ENCODE data around the gene NEUROD2.

NEUROD2 gene

GRCh38 chr17:39603304-39604016 lies 4.3 kb downstream of the NEUROD2 start:
- H3F3A ChIP-seq (ENCODE audit: control insufficient read depth, insufficient read depth): no peaks in the 10 kb centered on the region; the same call in 1 of the 2 replicates
- no peaks in the 10 kb centered on the region for H3K9me2 ChIP-seq (replicated peaks; ENCODE audit: control insufficient read depth, low read length)
- H3K4me3 ChIP-seq (ENCODE audit: low read length): no peak overlapping the region
- peaks cover 19% of the 10 kb centered on the region for H3K4me1 ChIP-seq (ENCODE audit: control insufficient read depth, low read length)
- TF ChIP-seq CTCF (IDR thresholded peaks at IDR 0.05; ENCODE audit: low read depth, low read length, poor library complexity, severe bottlenecking) (no peak), EZH2phosphoT487 (IDR thresholded peaks at IDR 0.05; ENCODE audit: borderline replicate concordance, low read length) (no peak; the same call in 1 of the 2 replicates)
- no peaks in the 10 kb centered on the region for H3K36me3 ChIP-seq (ENCODE audit: control insufficient read depth, low read length)
- H4K20me1 ChIP-seq (ENCODE audit: control insufficient read depth, insufficient read depth, low read depth, low read length): 0 out of 2 replicates have a peak, but pooled peaks cover 2% of the 10 kb centered on the region
- H3K79me2 ChIP-seq (ENCODE audit: control insufficient read depth, low read length): no peaks in the 10 kb centered on the region
- H3K27ac ChIP-seq (ENCODE audit: low read depth, low read length): no peak overlapping the region
- H3K27me3 ChIP-seq (ENCODE audit: control insufficient read depth, low read length): peaks cover 96% of the 10 kb centered on the region
- no peak overlapping the region for H3K4me2 ChIP-seq (ENCODE audit: low read length)
- no peaks in the 10 kb centered on the region for H3K9me3 ChIP-seq (ENCODE audit: control insufficient read depth, insufficient read depth, low read length)

GRCh38 chr17:39602533-39603303 lies 5.0 kb downstream of the NEUROD2 start:
- Histone ChIP-seq H3K27ac (ENCODE audit: low read depth, low read length) (no peak overlapping the region), H3K4me2 (ENCODE audit: low read length) (no peak overlapping the region), H3K9me2 (replicated peaks; ENCODE audit: control insufficient read depth, low read length) (no peaks in the 10 kb centered on the region), H3K4me1 (ENCODE audit: control insufficient read depth, low read length) (peaks cover 19% of the 10 kb centered on the region), H3F3A (ENCODE audit: control insufficient read depth, insufficient read depth) (no peaks in the 10 kb centered on the region; the same call in 1 of the 2 replicates), H3K4me3 (ENCODE audit: low read length) (no peak overlapping the region), H3K27me3 (ENCODE audit: control insufficient read depth, low read length) (peaks cover 98% of the 10 kb centered on the region), H3K79me2 (ENCODE audit: control insufficient read depth, low read length) (no peaks in the 10 kb centered on the region), H3K36me3 (ENCODE audit: control insufficient read depth, low read length) (no peaks in the 10 kb centered on the region), H3K9me3 (ENCODE audit: control insufficient read depth, insufficient read depth, low read length) (no peaks in the 10 kb centered on the region), H4K20me1 (ENCODE audit: control insufficient read depth, insufficient read depth, low read depth, low read length) (0 out of 2 replicates have a peak, but pooled peaks cover 2% of the 10 kb centered on the region)
- 0 out of 2 replicates have a peak, but pooled peaks have one; percentile 82 for TF ChIP-seq EZH2phosphoT487 (IDR thresholded peaks at IDR 0.05; ENCODE audit: borderline replicate concordance, low read length)
- TF ChIP-seq CTCF (IDR thresholded peaks at IDR 0.05; ENCODE audit: low read depth, low read length, poor library complexity, severe bottlenecking): no peak

- Histone ChIP-seq H3K4me2 (ENCODE audit: low read length) (no peak overlapping the region), H3K27ac (ENCODE audit: low read depth, low read length) (no peak overlapping the region), H3K27me3 (ENCODE audit: control insufficient read depth, low read length) (peaks cover 97% of the 10 kb centered on the region), H3K36me3 (ENCODE audit: control insufficient read depth, low read length) (no peaks in the 10 kb centered on the region), H4K20me1 (ENCODE audit: control insufficient read depth, insufficient read depth, low read depth, low read length) (0 out of 2 replicates have a peak, but pooled peaks cover 2% of the 10 kb centered on the region), H3K9me3 (ENCODE audit: control insufficient read depth, insufficient read depth, low read length) (no peaks in the 10 kb centered on the region), H3K4me3 (ENCODE audit: low read length) (no peak overlapping the region), H3K79me2 (ENCODE audit: control insufficient read depth, low read length) (no peaks in the 10 kb centered on the region), H3K4me1 (ENCODE audit: control insufficient read depth, low read length) (peaks cover 19% of the 10 kb centered on the region), H3K9me2 (replicated peaks; ENCODE audit: control insufficient read depth, low read length) (no peaks in the 10 kb centered on the region), H3F3A (ENCODE audit: control insufficient read depth, insufficient read depth) (no peaks in the 10 kb centered on the region; the same call in 1 of the 2 replicates)
- TF ChIP-seq CTCF (IDR thresholded peaks at IDR 0.05; ENCODE audit: low read depth, low read length, poor library complexity, severe bottlenecking) (no peak), EZH2phosphoT487 (IDR thresholded peaks at IDR 0.05; ENCODE audit: borderline replicate concordance, low read length) (no peak)
Observed at GRCh38 chr17:39601758-39602532, 5.8 kb downstream of the NEUROD2 start.

All from DOHH2 (cell line).